ENCODE data around the gene MAPKAP1. TPM values are rescaled to one million over a fixed set of nuclear protein-coding genes. Genes with fewer than 3 reads are reported as not detected.

MAPKAP1 gene
- total RNA-seq, 1 donor from 2014 or later: 74.6 TPM

- H3K9me3 Mint-ChIP-seq (ENCODE audit: low read depth): peaks cover 2% of the 10 kb centered on the region
- H3K4me1 Mint-ChIP-seq (ENCODE audit: low read depth): no peaks in the 10 kb centered on the region
- H3K27ac Mint-ChIP-seq: peak overlapping the region; percentile 94
- H3K4me3 Mint-ChIP-seq (ENCODE audit: low read depth): peak overlapping the region; percentile 60
- H3K27me3 Mint-ChIP-seq: peaks cover 35% of the 10 kb centered on the region
- no peak for TF ChIP-seq CTCF (IDR thresholded peaks at IDR 0.05; ENCODE audit: unreplicated experiment)
- DNase-seq (ENCODE audit: low spot score, unreplicated experiment): no peak
- H3K36me3 Mint-ChIP-seq (ENCODE audit: insufficient read depth): no peaks in the 10 kb centered on the region
Measured at GRCh38 chr9:125409637-125410521, 297.1 kb downstream of the MAPKAP1 start.

- peaks cover 35% of the 10 kb centered on the region for H3K27me3 Mint-ChIP-seq
- peaks cover 2% of the 10 kb centered on the region for H3K9me3 Mint-ChIP-seq (ENCODE audit: low read depth)
- H3K4me1 Mint-ChIP-seq (ENCODE audit: low read depth): no peaks in the 10 kb centered on the region
- no peak for TF ChIP-seq CTCF (IDR thresholded peaks at IDR 0.05; ENCODE audit: unreplicated experiment)
- H3K4me3 Mint-ChIP-seq (ENCODE audit: low read depth): peak overlapping the region; percentile 69
- no peak overlapping the region for H3K27ac Mint-ChIP-seq
- no peak for DNase-seq (ENCODE audit: low spot score, unreplicated experiment)
- H3K36me3 Mint-ChIP-seq (ENCODE audit: insufficient read depth): no peaks in the 10 kb centered on the region
Measured at GRCh38 chr9:125409217-125409636, 297.8 kb downstream of the MAPKAP1 start.

GRCh38 chr9:125407974-125408900 lies 298.8 kb downstream of the MAPKAP1 start:
- H3K27ac Mint-ChIP-seq: peak overlapping the region; percentile 87
- H3K4me1 Mint-ChIP-seq (ENCODE audit: low read depth): no peaks in the 10 kb centered on the region
- peaks cover 2% of the 10 kb centered on the region for H3K9me3 Mint-ChIP-seq (ENCODE audit: low read depth)
- H3K4me3 Mint-ChIP-seq (ENCODE audit: low read depth): peak overlapping the region; percentile 69
- H3K36me3 Mint-ChIP-seq (ENCODE audit: insufficient read depth): no peaks in the 10 kb centered on the region
- TF ChIP-seq CTCF (IDR thresholded peaks at IDR 0.05; ENCODE audit: unreplicated experiment): peak; percentile 93
- DNase-seq (ENCODE audit: low spot score, unreplicated experiment): peak; percentile 80
- H3K27me3 Mint-ChIP-seq: peaks cover 35% of the 10 kb centered on the region

DNA sequence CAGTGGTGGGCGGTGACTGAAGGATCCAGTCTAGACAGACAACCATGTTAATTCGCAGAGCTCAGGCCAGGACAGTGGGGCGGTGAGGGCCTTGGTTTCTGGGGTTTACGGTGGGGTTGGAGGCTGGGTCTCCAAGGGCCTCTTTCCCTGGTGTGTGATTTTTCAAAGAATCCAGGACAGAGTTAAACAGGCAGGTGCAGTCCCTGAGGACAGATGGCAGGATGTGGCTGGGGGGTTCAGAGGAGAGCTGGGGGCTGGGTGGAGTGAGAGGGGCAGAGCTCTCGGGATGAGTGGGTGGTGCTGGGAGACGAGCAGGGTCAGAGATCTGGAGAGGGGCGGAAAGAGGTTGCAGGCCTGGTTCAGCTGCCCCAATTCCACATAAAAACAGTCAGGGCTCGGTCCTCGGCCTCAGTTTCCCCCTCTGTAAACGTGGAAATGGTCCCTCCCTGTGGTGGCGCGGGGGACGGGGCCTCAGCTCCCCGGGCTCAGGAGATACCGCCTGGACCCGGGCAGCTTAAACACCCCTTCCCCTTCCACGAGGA lies 299.5 kb downstream of the MAPKAP1 start:
- DNase-seq (ENCODE audit: low spot score, unreplicated experiment): no peak
- Mint-ChIP-seq H3K4me1 (ENCODE audit: low read depth) (no peaks in the 10 kb centered on the region), H3K27me3 (peaks cover 35% of the 10 kb centered on the region), H3K36me3 (ENCODE audit: insufficient read depth) (no peaks in the 10 kb centered on the region), H3K4me3 (ENCODE audit: low read depth) (peak overlapping the region; percentile 69), H3K27ac (peak overlapping the region; percentile 87), H3K9me3 (ENCODE audit: low read depth) (peaks cover 2% of the 10 kb centered on the region)
- no peak for TF ChIP-seq CTCF (IDR thresholded peaks at IDR 0.05; ENCODE audit: unreplicated experiment)

GRCh38 chr9:125406810-125407087 lies 300.3 kb downstream of the MAPKAP1 start:
- H3K36me3 Mint-ChIP-seq (ENCODE audit: insufficient read depth): no peaks in the 10 kb centered on the region
- no peak overlapping the region for H3K4me3 Mint-ChIP-seq (ENCODE audit: low read depth)
- no peak for DNase-seq (ENCODE audit: low spot score, unreplicated experiment)
- TF ChIP-seq CTCF (IDR thresholded peaks at IDR 0.05; ENCODE audit: unreplicated experiment): no peak
- H3K9me3 Mint-ChIP-seq (ENCODE audit: low read depth): peaks cover 2% of the 10 kb centered on the region
- H3K4me1 Mint-ChIP-seq (ENCODE audit: low read depth): no peaks in the 10 kb centered on the region
- H3K27me3 Mint-ChIP-seq: peaks cover 30% of the 10 kb centered on the region
- H3K27ac Mint-ChIP-seq: no peak overlapping the region

Measured in progenitor cell of endocrine pancreas (in vitro differentiated cells).